Endothelial cell of umbilical vein (primary cell): ENCODE measurements around the gene UNC5B. TPM values are rescaled to one million over a fixed set of nuclear protein-coding genes. Genes with fewer than 3 reads are reported as not detected.

Source experiments
- BruUV-seq: library from RNA; stranded (reverse); fragments of 400-500 nt; replicated peaks from 2 replicates; lab custom pipeline; 2021; lab: Mats Ljungman, UMichigan
- CTCF ChIA-PET: fragments of 300-600, 350-600 bp; sonication (Branson Sonifier 250); formaldehyde crosslinking; loops from one replicate; lab custom pipeline; 2021; ENCODE audit warnings: antibody characterized with exemption, inconsistent platforms; lab: Charles Lee
- POLR2A ChIA-PET: fragments of 300-600, 350-600 bp; sonication (Branson Sonifier 250); formaldehyde crosslinking; loops from one replicate; lab custom pipeline; 2021; ENCODE audit warnings: antibody characterized with exemption, inconsistent platforms; lab: Charles Lee
- DNase-seq: peaks from one replicate; pipeline ENCODE4 v3.0.0-alpha.2; 2011; ENCODE audit warnings: low read depth, low spot score
- FAIRE-seq: peaks from 2 replicates; lab custom pipeline; 2011; peaks lifted over from hg19 to GRCh38; lab: Jason Lieb, UNC
- H2AFZ ChIP-seq: 2 replicates; pipeline ENCODE4 v1.6.0; 2012; ENCODE audit warnings: low read depth, low read length, control low read depth, inconsistent platforms
- H3K27ac ChIP-seq: 2 replicates; pipeline ENCODE4 v1.5.1; 2011; ENCODE audit warnings: low read depth, mild to moderate bottlenecking, control low read depth, low read length, moderate library complexity; ENCODE audit not compliant: insufficient read depth
- H3K27me3 ChIP-seq, 2 experiments: 2 replicates each; pipeline versions ENCODE4 v1.6.0 to v1.6.1; 2011; ENCODE audit warnings: low read length in 2 of 2, mixed read lengths in 1 of 2; ENCODE audit not compliant: control insufficient read depth in 2 of 2, insufficient read depth in 2 of 2
- H3K36me3 ChIP-seq, 2 experiments: 2 replicates in 1 of 2; 3 replicates in 1 of 2; pipeline ENCODE4 v1.5.1; 2011; ENCODE audit warnings: low read length in 2 of 2, mild to moderate bottlenecking in 1 of 2, moderate library complexity in 1 of 2; ENCODE audit not compliant: control insufficient read depth in 2 of 2, insufficient read depth in 2 of 2; ENCODE audit errors: extremely low read depth in 1 of 2
- H3K4me1 ChIP-seq: 3 replicates; pipeline ENCODE4 v1.5.1; 2011; ENCODE audit warnings: mild to moderate bottlenecking, low read length; ENCODE audit not compliant: control insufficient read depth, insufficient read depth; ENCODE audit errors: extremely low read depth
- H3K4me2 ChIP-seq: 2 replicates; pipeline ENCODE4 v1.6.1; 2011; ENCODE audit warnings: low read length, control low read depth, mixed read lengths; ENCODE audit not compliant: insufficient read depth
- H3K4me3 ChIP-seq, 3 experiments: fragments of 200-600 bp in 1 of 3; sonication (generic), shearing (Covaris generic) in 1 of 3; replicated peaks in 1 of 3; 2 replicates each; pipeline ENCODE4 v1.5.1; 2011 to 2016; ENCODE audit warnings: control low read depth in 3 of 3, low read length in 3 of 3, mild to moderate bottlenecking in 2 of 3, inconsistent platforms in 1 of 3, low read depth in 1 of 3, moderate library complexity in 1 of 3; ENCODE audit not compliant: insufficient read depth in 1 of 3
- H3K79me2 ChIP-seq: 2 replicates; pipeline ENCODE4 v1.6.0; 2012; ENCODE audit warnings: low read length, inconsistent platforms; ENCODE audit not compliant: control insufficient read depth, insufficient read depth
- H3K9ac ChIP-seq: replicated peaks from 2 replicates; pipeline ENCODE3; 2011; ENCODE audit warnings: low read length, control low read depth; ENCODE audit not compliant: insufficient read depth; ENCODE audit errors: extremely low read depth
- H3K9me1 ChIP-seq: replicated peaks from 3 replicates; pipeline ENCODE4 v1.6.0; 2011; ENCODE audit warnings: mild to moderate bottlenecking, low read length; ENCODE audit not compliant: control insufficient read depth, insufficient read depth; ENCODE audit errors: extremely low read depth
- H3K9me3 ChIP-seq: replicated peaks from 2 replicates; pipeline ENCODE4 v1.5.1; 2012; ENCODE audit warnings: low read length, inconsistent platforms; ENCODE audit not compliant: control insufficient read depth, insufficient read depth
- H4K20me1 ChIP-seq: replicated peaks from 2 replicates; pipeline ENCODE3; 2011; ENCODE audit warnings: mild to moderate bottlenecking, low read length; ENCODE audit not compliant: control insufficient read depth, insufficient read depth; ENCODE audit errors: extremely low read depth
- CTCF ChIP-seq, 2 donors: IDR thresholded peaks; 1 replicate in 1 of 2; 2 replicates in 1 of 2; pipeline ENCODE4 v1.5.1; 2011; ENCODE audit warnings: low read length in 2 of 2, mild to moderate bottlenecking in 2 of 2, moderate library complexity in 2 of 2, control low read depth in 1 of 2, inconsistent platforms in 1 of 2, low read depth in 1 of 2; ENCODE audit not compliant: insufficient read depth in 1 of 2; ENCODE audit errors: extremely low read depth in 1 of 2
- EZH2 ChIP-seq: IDR thresholded peaks from 2 replicates; pipeline ENCODE4 v1.6.1; 2012; ENCODE audit warnings: borderline replicate concordance, low read depth, mild to moderate bottlenecking, moderate library complexity, low read length, inconsistent platforms; ENCODE audit not compliant: severe bottlenecking
- FOS ChIP-seq: IDR thresholded peaks from 2 replicates; pipeline ENCODE4 v1.6.1; 2011; ENCODE audit warnings: mild to moderate bottlenecking, low read length, moderate library complexity, borderline replicate concordance; ENCODE audit not compliant: insufficient read depth
- GATA2 ChIP-seq: IDR thresholded peaks from 2 replicates; pipeline ENCODE4 v1.7.0; 2011; ENCODE audit warnings: low read depth, mild to moderate bottlenecking, moderate library complexity, mixed read lengths, low read length; ENCODE audit not compliant: insufficient read length, insufficient read depth
- JUN ChIP-seq: IDR thresholded peaks from 2 replicates; pipeline ENCODE4 v1.6.1; 2011; ENCODE audit warnings: borderline replicate concordance, low read depth; ENCODE audit not compliant: insufficient read length, insufficient read depth
- MAX ChIP-seq: IDR thresholded peaks from 2 replicates; pipeline ENCODE4 v1.6.1; 2011; ENCODE audit not compliant: insufficient read depth, insufficient read length
- MYC ChIP-seq: IDR thresholded peaks from one replicate; pipeline ENCODE4 v1.6.1; 2011; ENCODE audit warnings: mild to moderate bottlenecking, low read depth, low read length
- POLR2A ChIP-seq: IDR thresholded peaks from 2 replicates; pipeline ENCODE4 v1.6.1; 2012; ENCODE audit warnings: low read depth, mild to moderate bottlenecking, control low read depth, low read length
- POLR2AphosphoS5 ChIP-seq: IDR thresholded peaks from 2 replicates; pipeline ENCODE4 v1.6.1; 2012; ENCODE audit warnings: low read depth, mild to moderate bottlenecking, control low read depth, low read length, moderate library complexity; ENCODE audit not compliant: insufficient read depth
- dilution Hi-C: fragments of 300-500 bp; cut with MboI; formaldehyde crosslinking; loops from one replicate; pipeline ENCODE4 v1.15.0; 2019; ENCODE audit warnings: low sequenced_read_pairs; ENCODE audit not compliant: extremely low pct_ligation_motif_present
- intact Hi-C: fragments of 100-400 bp; cut with micrococcal nuclease; formaldehyde crosslinking; loops from one replicate; pipeline ENCODE4 v1.10.0; 2022
- polyA plus RNA-seq, 4 experiments: library from polyadenylated mRNA; depleted of rRNA in 3 of 4; stranded (reverse) in 3 of 4; unstranded in 1 of 4; fragments of >200 nt; gene quantifications; 2 replicates each; pipeline versions ENCODE4 v1.2.1 to v1.2.3, GENCODE V29; 2011 to 2012; ENCODE audit warnings: missing spikeins in 1 of 4
- total RNA-seq: library from RNA; stranded (reverse); gene quantifications from 2 replicates; pipeline ENCODE4 v1.2.3, GENCODE V29; 2021

UNC5B gene
- total and polyA plus RNA-seq, 2 donors (not counting 3 experiments of a cell fraction or from before 2014, with no cell fraction given) = 0.39 to 2.5 TPM

GRCh38 chr10:71265618-71266146 is 53.3 kb downstream of the UNC5B start:
- no peak for FAIRE-seq
- BruUV-seq = no TSS peak
- no peak overlapping the region for H2AFZ ChIP-seq
- H3K79me2 ChIP-seq = no peaks in the 10 kb centered on the region
- H4K20me1 ChIP-seq = no peaks in the 10 kb centered on the region
- H3K36me3 ChIP-seq = no peaks in the 10 kb centered on the region
- no peak overlapping the region for H3K27ac ChIP-seq
- H3K4me2 ChIP-seq = no peak overlapping the region
- peaks cover 0 to 3% of the 10 kb centered on the region in 2 experiments for H3K27me3 ChIP-seq
- H3K9ac ChIP-seq = no peak overlapping the region
- POLR2A ChIA-PET = no interaction called here
- TF ChIP-seq POLR2A (no peak), MYC (no peak), GATA2 (no peak), EZH2 (no peak), CTCF (IDR thresholded peaks at IDR 0.05; ENCODE audit: extremely low read depth in 1 of 2, insufficient read depth in 1 of 2, low read depth in 1 of 2, low read length in 2 of 2) (no peak), JUN (no peak), MAX (no peak), FOS (no peak), POLR2AphosphoS5 (no peak)
- H3K4me1 ChIP-seq = peaks cover 3% of the 10 kb centered on the region
- no peaks in the 10 kb centered on the region for H3K9me1 ChIP-seq
- CTCF ChIA-PET = interaction anchor here (0.7 to 2.4 kb wide), 6 partner anchors 10 to 363 kb away, joined by 3 to 7 read pairs (median 4); no protein-coding TSS in a partner anchor
- dilution Hi-C loops = no loop called here
- no peak for DNase-seq
- no peaks in the 10 kb centered on the region for H3K9me3 ChIP-seq
- intact Hi-C loops = no loop called here
- H3K4me3 ChIP-seq = no peak overlapping the region
